Measurements from ENCODE around the gene FAM83D. TPM values are rescaled to one million over a fixed set of nuclear protein-coding genes. Genes with fewer than 3 reads are reported as not detected.

The FAM83D gene
- total and polyA plus RNA-seq, 11 donors = 0.11 to 4.7 (median 0.66) TPM; not detected in 1

DNA sequence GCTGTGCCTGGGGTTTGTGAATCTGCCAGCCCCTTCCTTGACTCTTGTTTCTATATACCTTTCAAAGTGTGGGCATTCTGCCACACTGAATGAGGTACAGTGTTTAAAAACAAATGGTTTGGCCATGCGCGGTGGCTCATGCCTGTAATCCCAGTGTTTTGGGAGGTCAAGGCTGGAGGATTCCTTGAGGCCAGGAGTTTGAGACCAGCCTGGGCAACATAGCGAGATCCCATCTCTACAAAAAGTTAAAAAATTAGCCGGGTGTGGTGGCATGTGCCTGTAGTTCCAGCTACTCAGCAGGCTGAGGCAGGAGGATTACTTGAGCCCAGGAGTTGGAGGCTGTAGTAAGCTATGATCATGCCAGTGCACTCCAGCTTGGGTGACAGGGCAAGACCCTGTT lies 5.8 kb downstream of the FAM83D start:
- DNase-seq (no peak), ATAC-seq (no peak)
- 94 to 98% (median 96%) methylated on average over 4 of the region's 4 CpGs for WGBS, 4 donors
- Histone ChIP-seq H3K36me3 (no peaks in the 10 kb centered on the region), H3K4me1 (peaks cover under 1 to 21% (median 3%) of the 10 kb centered on the region in 12 donors), H3K9me3 (no peaks in the 10 kb centered on the region), H3K27me3 (no peaks in the 10 kb centered on the region), H3K4me3 (no peak overlapping the region), H3K27ac (peak overlapping the region in 1 of 12 donors; percentile 73)
- no peak for TF ChIP-seq POLR2A (IDR thresholded peaks at IDR 0.05)
- TF ChIP-seq, protein P1, sequence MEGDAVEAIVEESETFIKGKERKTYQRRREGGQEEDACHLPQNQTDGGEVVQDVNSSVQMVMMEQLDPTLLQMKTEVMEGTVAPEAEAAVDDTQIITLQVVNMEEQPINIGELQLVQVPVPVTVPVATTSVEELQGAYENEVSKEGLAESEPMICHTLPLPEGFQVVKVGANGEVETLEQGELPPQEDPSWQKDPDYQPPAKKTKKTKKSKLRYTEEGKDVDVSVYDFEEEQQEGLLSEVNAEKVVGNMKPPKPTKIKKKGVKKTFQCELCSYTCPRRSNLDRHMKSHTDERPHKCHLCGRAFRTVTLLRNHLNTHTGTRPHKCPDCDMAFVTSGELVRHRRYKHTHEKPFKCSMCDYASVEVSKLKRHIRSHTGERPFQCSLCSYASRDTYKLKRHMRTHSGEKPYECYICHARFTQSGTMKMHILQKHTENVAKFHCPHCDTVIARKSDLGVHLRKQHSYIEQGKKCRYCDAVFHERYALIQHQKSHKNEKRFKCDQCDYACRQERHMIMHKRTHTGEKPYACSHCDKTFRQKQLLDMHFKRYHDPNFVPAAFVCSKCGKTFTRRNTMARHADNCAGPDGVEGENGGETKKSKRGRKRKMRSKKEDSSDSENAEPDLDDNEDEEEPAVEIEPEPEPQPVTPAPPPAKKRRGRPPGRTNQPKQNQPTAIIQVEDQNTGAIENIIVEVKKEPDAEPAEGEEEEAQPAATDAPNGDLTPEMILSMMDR (IDR thresholded peaks at IDR 0.05) = no peak
- intact Hi-C loops (cut with DNase I) = no loop called here

DNA sequence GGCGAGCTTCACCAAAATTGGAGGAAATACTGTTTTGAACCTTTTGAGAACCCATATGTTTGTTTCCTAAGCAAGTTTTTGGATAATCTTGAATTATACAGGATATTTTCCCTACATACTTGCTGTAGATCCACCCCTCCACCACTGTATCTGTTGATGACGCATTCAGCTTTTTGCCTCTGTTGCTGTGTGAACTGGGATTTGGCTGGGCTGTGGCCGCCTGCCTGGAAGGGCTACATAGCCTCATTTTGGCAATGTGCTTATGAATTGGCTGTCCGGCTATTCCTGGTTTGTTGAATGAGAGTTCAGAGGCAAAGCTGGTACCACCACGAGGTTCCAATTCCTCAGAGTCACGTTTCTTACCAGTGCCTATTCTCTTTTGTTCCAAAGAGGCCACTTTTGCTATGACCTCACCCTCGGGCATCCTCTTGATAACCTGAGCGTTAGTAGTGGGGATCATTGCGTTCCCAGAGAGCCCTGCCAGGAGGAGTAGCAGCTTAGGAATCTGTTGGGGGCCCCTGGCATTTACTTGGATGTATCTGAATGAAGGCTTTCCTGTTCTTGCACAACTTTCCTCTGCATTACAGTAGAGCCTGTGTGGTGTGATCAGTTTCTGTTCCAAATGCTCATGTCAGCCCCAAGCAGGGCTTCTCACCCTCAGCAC lies 6.4 kb downstream of the FAM83D start:
- no peaks in the 10 kb centered on the region for H3K27me3 ChIP-seq
- intact Hi-C loops (cut with DNase I) = no loop called here
- ATAC-seq (peak in 1 of 4 donors; percentile 36), DNase-seq (no peak)
- H3K27ac ChIP-seq = peak overlapping the region in 1 of 12 donors; percentile 73
- H3K4me3 ChIP-seq = no peak overlapping the region
- no peak for TF ChIP-seq POLR2A (IDR thresholded peaks at IDR 0.05)
- TF ChIP-seq, protein P1 (IDR thresholded peaks at IDR 0.05) = no peak
- WGBS, 4 donors = 62 to 73% (median 70%) methylated on average over 9 of the region's 9 CpGs
- no peaks in the 10 kb centered on the region for H3K36me3 ChIP-seq
- H3K9me3 ChIP-seq = no peaks in the 10 kb centered on the region
- peaks cover 0 to 15% (median 0%) of the 10 kb centered on the region in 12 donors for H3K4me1 ChIP-seq

DNA sequence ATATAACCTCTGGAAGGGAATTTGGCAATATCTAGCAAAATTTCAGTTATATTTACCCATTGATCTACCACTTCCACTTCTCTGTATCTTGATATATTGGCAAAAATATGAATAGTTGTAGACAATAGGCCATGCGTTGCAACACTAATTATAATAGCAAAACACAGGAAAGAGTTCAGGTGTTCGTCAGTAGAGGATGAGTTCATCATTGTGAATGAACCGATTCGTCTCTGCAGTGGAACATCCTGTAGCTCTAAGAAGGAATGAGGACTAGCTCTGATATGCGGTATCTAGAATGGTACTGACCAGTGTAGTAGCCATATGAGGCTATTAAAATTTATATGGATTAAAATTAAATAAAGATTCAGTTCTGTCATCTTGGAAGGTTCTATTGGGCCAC lies 8.3 kb downstream of the FAM83D start:
- peaks cover 0 to 8% (median 0%) of the 10 kb centered on the region in 12 donors for H3K4me1 ChIP-seq
- TF ChIP-seq POLR2A (IDR thresholded peaks at IDR 0.05) = no peak
- TF ChIP-seq, protein P1 (IDR thresholded peaks at IDR 0.05) = no peak
- intact Hi-C loops (cut with DNase I) = no loop called here
- 91 to 97% (median 94%) methylated on average over 5 of the region's 5 CpGs for WGBS, 4 donors
- DNase-seq = no peak
- peak overlapping the region in 1 of 12 donors; percentile 73 for H3K27ac ChIP-seq
- no peak for ATAC-seq
- no peaks in the 10 kb centered on the region for H3K27me3 ChIP-seq
- H3K36me3 ChIP-seq = no peaks in the 10 kb centered on the region
- no peaks in the 10 kb centered on the region for H3K9me3 ChIP-seq
- H3K4me3 ChIP-seq = no peak overlapping the region

DNA sequence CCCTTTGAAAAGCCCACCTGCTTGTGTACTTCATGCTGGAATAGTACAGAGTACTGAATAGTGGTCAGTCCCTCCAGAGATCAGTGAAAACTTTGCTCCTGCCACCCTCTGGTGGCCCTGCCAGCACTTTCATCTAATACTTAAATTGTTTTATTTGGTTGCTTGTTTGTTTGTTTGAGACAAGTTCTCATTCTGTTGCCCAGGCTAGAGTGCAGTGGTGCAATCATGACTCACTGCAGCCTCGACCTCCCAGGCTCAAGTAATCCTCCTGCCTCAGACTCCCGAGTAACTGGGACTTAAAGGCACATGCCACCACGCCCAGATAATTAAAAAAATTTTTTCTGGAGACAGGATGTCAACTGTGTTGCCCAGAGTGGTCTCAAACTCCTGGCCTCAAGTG lies 9.1 kb downstream of the FAM83D start:
- Histone ChIP-seq H3K36me3 (no peaks in the 10 kb centered on the region), H3K4me3 (no peak overlapping the region), H3K4me1 (peaks cover 0 to 8% (median 0%) of the 10 kb centered on the region in 12 donors), H3K27me3 (no peaks in the 10 kb centered on the region), H3K9me3 (no peaks in the 10 kb centered on the region), H3K27ac (peak overlapping the region in 2 of 12 donors; percentile 32 to 73)
- WGBS, 4 donors = 75 to 94% (median 86%) methylated on average over 3 of the region's 3 CpGs
- ATAC-seq (no peak), DNase-seq (no peak)
- TF ChIP-seq, protein P1 (IDR thresholded peaks at IDR 0.05) = peak in 1 of 12 donors; percentile 14
- TF ChIP-seq POLR2A (IDR thresholded peaks at IDR 0.05) = no peak
- intact Hi-C loops (cut with DNase I) = no loop called here

All from heart left ventricle (tissue), 16 donors.